RWPE1 (cell line): ENCODE data around the gene DNM3.

Source experiments
- CTCF ChIA-PET: fragments of 350-600 bp; sonication (Branson Sonifier 250); formaldehyde crosslinking; extraction: SDS; loops from one replicate; lab custom pipeline; 2021; lab: Yijun Ruan, JAX
- POLR2A ChIA-PET: fragments of 400-600 bp; formaldehyde crosslinking; extraction: SDS; loops from one replicate; lab custom pipeline; 2020; ENCODE audit warnings: antibody characterized with exemption; ENCODE audit not compliant: low non-redundant PET; lab: Yijun Ruan, JAX
- DNase-seq: peaks from one replicate; pipeline ENCODE4 v3.0.0; 2012; ENCODE audit warnings: low spot score
- H3K27ac ChIP-seq: fragments of 450-650 bp; 2 replicates; pipeline ENCODE4 v1.5.1; 2017
- CTCF ChIP-seq: fragments of 450-650 bp; conservative IDR thresholded peaks from 2 replicates; pipeline ENCODE4 v1.5.1; 2017; ENCODE audit warnings: low read depth, mild to moderate bottlenecking

DNM3 gene

GRCh38 chr1:172167796-172168596 is 326.7 kb downstream of the DNM3 start:
- H3K27ac ChIP-seq, result no peak overlapping the region
- TF ChIP-seq CTCF, result no peak
- POLR2A ChIA-PET, result no interaction called here
- no peak for DNase-seq
- CTCF ChIA-PET, result interaction anchor here (0.5 to 0.6 kb wide), 2 partner anchors 276 to 458 kb away, joined by 3 to 7 read pairs; no protein-coding TSS in a partner anchor

- H3K27ac ChIP-seq, result no peak overlapping the region
- ChIA-PET POLR2A (no interaction called here), CTCF (interaction anchor here (0.6 kb wide), 2 partner anchors 157 to 276 kb away, joined by 3 read pairs; no protein-coding TSS in a partner anchor)
- no peak for DNase-seq
- TF ChIP-seq CTCF, result no peak
These were observed 327.2 kb downstream of the DNM3 start for GRCh38 chr1:172168597-172168872.

GRCh38 chr1:172169836-172170235 is 328.5 kb downstream of the DNM3 start:
- CTCF ChIA-PET, result interaction anchor here (0.6 kb wide), 1 partner anchor 687 kb away, joined by 5 read pairs; no protein-coding TSS in a partner anchor
- POLR2A ChIA-PET, result no interaction called here
- DNase-seq, result no peak
- no peak overlapping the region for H3K27ac ChIP-seq
- TF ChIP-seq CTCF, result no peak

- no peak for DNase-seq
- ChIA-PET POLR2A (no interaction called here), CTCF (no interaction called here)
- H3K27ac ChIP-seq, result no peak overlapping the region
- no peak for TF ChIP-seq CTCF
These were observed 331.1 kb downstream of the DNM3 start for GRCh38 chr1:172172352-172172831.

GRCh38 chr1:172176206-172176605 is 334.9 kb downstream of the DNM3 start:
- POLR2A ChIA-PET, result no interaction called here
- no peak overlapping the region for H3K27ac ChIP-seq
- no peak for TF ChIP-seq CTCF
- CTCF ChIA-PET, result no interaction called here
- no peak for DNase-seq

- no peak for TF ChIP-seq CTCF
- no peak overlapping the region for H3K27ac ChIP-seq
- CTCF ChIA-PET, result no interaction called here
- POLR2A ChIA-PET, result no interaction called here
- DNase-seq, result no peak
These were observed 336.6 kb downstream of the DNM3 start for GRCh38 chr1:172177849-172178248.
